Right cardiac atrium (tissue), 5 donors: ENCODE measurements around the gene CFC1B. TPM values are rescaled to one million over a fixed set of nuclear protein-coding genes. Genes with fewer than 3 reads are reported as not detected.
"Not testable (repeated sequence)": the region's sequence is repeated elsewhere in the genome, so short reads cannot be mapped to it uniquely, and the experiment has no call there.

Experiments used
- ATAC-seq, 2 donors: fragments of 200-7000 bp; cut with Tn5 transposase; one replicate each; pipeline versions ENCODE4 v1.8.0 to v1.9.1; 2020; ENCODE audit warnings: moderate library complexity in 2 of 2, mild to moderate bottlenecking in 1 of 2
- DNase-seq, 3 donors: peaks; one replicate each; pipeline ENCODE4 v3.0.0-alpha.2; 2020
- H3K27ac ChIP-seq: one replicate; pipeline ENCODE4 v1.5.1; 2013; ENCODE audit warnings: mild to moderate bottlenecking, low read length, control low read depth, moderate library complexity
- H3K27me3 ChIP-seq: one replicate; pipeline ENCODE4 v1.6.1; 2013; ENCODE audit not compliant: control insufficient read depth, insufficient read depth
- H3K4me1 ChIP-seq: one replicate; pipeline ENCODE4 v1.6.1; 2013; ENCODE audit warnings: low read length; ENCODE audit not compliant: control insufficient read depth, insufficient read depth
- H3K4me3 ChIP-seq: one replicate; pipeline ENCODE4 v1.5.1; 2013; ENCODE audit warnings: low read length, control low read depth
- H3K9me3 ChIP-seq: one replicate; pipeline ENCODE4 v1.6.1; 2013; ENCODE audit warnings: low read length; ENCODE audit not compliant: control insufficient read depth
- WGBS: extraction: QIAGEN DNeasy Blood & Tissue Kit; methylation state at CpG from one replicate; pipeline ENCODE4 v1.1.7; 2013; 5-methylcytosine and 5-hydroxymethylcytosine counted together
- intact Hi-C, 4 donors: fragments of 100-400 bp; cut with DNase I; formaldehyde crosslinking; loops; one replicate each; pipeline versions ENCODE4 v1.11.0 to v1.14.0; 2022 to 2023
- polyA plus RNA-seq: library from polyadenylated mRNA; stranded (reverse); fragments of 200-250 nt; gene quantifications from one replicate; pipeline ENCODE4 v1.2.3, GENCODE V29; 2013
- total RNA-seq, 4 donors: library from RNA; stranded (reverse); fragmentation: NEBNext Ultra II Directional; extraction: Animal tissue kit (Norgen Biotek cat#: 25700); gene quantifications; one replicate each; pipeline ENCODE4 v1.2.1, GENCODE V29; 2021
- donor health status: healthy with polysubstance abuse.
- donor health status: DM: no; HTN: yes; CAD: no.
- donor health status: DM: no; HTN: no; CAD: no.
- donor health status: DM: no; HTN: yes; CAD: no; lungs with severe emphysema.
- donor health status: DM: yes; HTN: yes; CAD: no.

The CFC1B gene
- total and polyA plus RNA-seq, 5 donors: not detected

GRCh38 chr2:130571929-130572328 lies 50.9 kb downstream of the CFC1B start:
- H3K4me3 ChIP-seq, ATAC-seq, intact Hi-C loops, H3K9me3 ChIP-seq, H3K27me3 ChIP-seq, H3K4me1 ChIP-seq, DNase-seq, H3K27ac ChIP-seq: not testable (repeated sequence)
- WGBS: no CpG with 5 or more reads among the region's 3 CpGs

- ATAC-seq, H3K9me3 ChIP-seq, H3K4me3 ChIP-seq, H3K27me3 ChIP-seq, intact Hi-C loops, H3K4me1 ChIP-seq, H3K27ac ChIP-seq: not testable (repeated sequence)
- peak in 1 of 3 donors; percentile 21 for DNase-seq
- WGBS: 78% methylated on average over 7 of the region's 13 CpGs
Measured at GRCh38 chr2:130574230-130574629, 53.2 kb downstream of the CFC1B start.

GRCh38 chr2:130576209-130576784 lies 55.3 kb downstream of the CFC1B start:
- no CpG with 5 or more reads among the region's 8 CpGs for WGBS
- intact Hi-C loops, H3K4me1 ChIP-seq, H3K9me3 ChIP-seq, H3K27me3 ChIP-seq, DNase-seq, H3K4me3 ChIP-seq, H3K27ac ChIP-seq: not testable (repeated sequence)
- ATAC-seq: peak; percentile 86 to 87

- H3K27me3 ChIP-seq, H3K27ac ChIP-seq, H3K4me3 ChIP-seq, intact Hi-C loops, DNase-seq, H3K4me1 ChIP-seq, H3K9me3 ChIP-seq, ATAC-seq: not testable (repeated sequence)
- no CpG with 5 or more reads among the region's 4 CpGs for WGBS
Measured at GRCh38 chr2:130577559-130577958, 56.5 kb downstream of the CFC1B start.

Other genes with a start within 250 kb of the CFC1B start
- 10 to 100 TPM; 48.0 to 59.9 (median 55.8) TPM for gene IMP4, start 178.3 kb upstream of the CFC1B start, total RNA-seq
- 50.4 TPM for gene IMP4, start 178.3 kb upstream of the CFC1B start, polyA plus RNA-seq
- 10 to 100 TPM; 22.9 to 26.0 (median 24.8) TPM for gene PTPN18, start 165.2 kb upstream of the CFC1B start, total RNA-seq
- 16.4 TPM for gene PTPN18, start 165.2 kb upstream of the CFC1B start, polyA plus RNA-seq
- 1 to 10 TPM in 3 of 4 donors, under 1 TPM in 1; 0.79 to 4.5 (median 3.0) TPM for gene POTEI, start 11.9 kb upstream of the CFC1B start, total RNA-seq
- gene POTEI, start 11.9 kb upstream of the CFC1B start, polyA plus RNA-seq: 0.16 TPM
- 1 to 10 TPM in 2 of 4 donors, under 1 TPM in 2; 0.44 to 2.8 (median 0.87) TPM for gene CFC1, start 78.4 kb downstream of the CFC1B start, total RNA-seq
- 0.25 TPM for gene CFC1, start 78.4 kb downstream of the CFC1B start, polyA plus RNA-seq
- gene POTEJ, start 90.2 kb downstream of the CFC1B start, total RNA-seq: 1 to 10 TPM in 3 of 4 donors, under 1 TPM in 1; 0.25 to 2.4 (median 1.9) TPM
- gene POTEJ, start 90.2 kb downstream of the CFC1B start, polyA plus RNA-seq: 0.02 TPM
- gene GPR148, start 207.8 kb downstream of the CFC1B start, total RNA-seq: not detected
- gene GPR148, start 207.8 kb downstream of the CFC1B start, polyA plus RNA-seq: not detected
- gene AMER3, start 234.3 kb downstream of the CFC1B start, total RNA-seq: not detected
- 0.02 TPM for gene AMER3, start 234.3 kb downstream of the CFC1B start, polyA plus RNA-seq